HL-60 (cell line): ENCODE measurements around the gene BCL7C.
A peak's percentile ranks its signal among the peaks of the same experiment; 100 is the strongest.

Experiments used
- DNase-seq, 2 experiments: peaks; one replicate each; pipeline ENCODE4 v3.0.0-alpha.2; 2010 to 2020; ENCODE audit warnings: low read depth in 1 of 2, low spot score in 1 of 2
- H3K27ac ChIP-seq: fragments of 250-450 bp; sonication (Bioruptor Pico); replicated peaks from 2 replicates; pipeline ENCODE4 v1.5.1; 2020; ENCODE audit warnings: mild to moderate bottlenecking, moderate library complexity
- H3K27me3 ChIP-seq: fragments of 250-450 bp; sonication (Bioruptor Pico); 2 replicates; pipeline ENCODE4 v1.5.1; 2021; ENCODE audit warnings: mild to moderate bottlenecking, moderate library complexity; ENCODE audit not compliant: insufficient read depth, poor library complexity, severe bottlenecking
- H3K4me3 ChIP-seq: replicated peaks from 2 replicates; pipeline ENCODE4 v1.5.1; 2011; ENCODE audit warnings: mild to moderate bottlenecking, control low read depth, low read length; ENCODE audit not compliant: insufficient read depth
- GABPA ChIP-seq: IDR thresholded peaks from 2 replicates; pipeline ENCODE4 v1.6.1; 2012; ENCODE audit warnings: low read depth
- POLR2AphosphoS5 ChIP-seq: IDR thresholded peaks from 2 replicates; pipeline ENCODE4 v1.6.1; 2012; ENCODE audit warnings: low read depth
- REST ChIP-seq: IDR thresholded peaks from 2 replicates; pipeline ENCODE4 v1.6.1; 2012; ENCODE audit warnings: low read depth; ENCODE audit not compliant: insufficient replicate concordance
- SPI1 ChIP-seq: IDR thresholded peaks from 2 replicates; pipeline ENCODE4 v1.6.1; 2012; ENCODE audit warnings: low read depth, mild to moderate bottlenecking, borderline replicate concordance
- TF ChIP-seq, protein P1 (sequence below): IDR thresholded peaks from one replicate; pipeline ENCODE4 v1.5.1; 2011; ENCODE audit warnings: low read length, control low read depth, inconsistent platforms; ENCODE audit not compliant: insufficient read depth

The BCL7C gene

GRCh38 chr16:30903002-30903401, 9.1 kb upstream of the BCL7C start:
- Histone ChIP-seq H3K4me3 (no peak overlapping the region), H3K27me3 (no peaks in the 10 kb centered on the region), H3K27ac (peak overlapping the region; percentile 94)
- TF ChIP-seq SPI1: no peak
- 0 out of 2 replicates have a peak, but pooled peaks have one; percentile 31 for TF ChIP-seq GABPA
- TF ChIP-seq REST: no peak
- TF ChIP-seq POLR2AphosphoS5: no peak; the same call in 1 of the 2 replicates
- TF ChIP-seq, protein P1, sequence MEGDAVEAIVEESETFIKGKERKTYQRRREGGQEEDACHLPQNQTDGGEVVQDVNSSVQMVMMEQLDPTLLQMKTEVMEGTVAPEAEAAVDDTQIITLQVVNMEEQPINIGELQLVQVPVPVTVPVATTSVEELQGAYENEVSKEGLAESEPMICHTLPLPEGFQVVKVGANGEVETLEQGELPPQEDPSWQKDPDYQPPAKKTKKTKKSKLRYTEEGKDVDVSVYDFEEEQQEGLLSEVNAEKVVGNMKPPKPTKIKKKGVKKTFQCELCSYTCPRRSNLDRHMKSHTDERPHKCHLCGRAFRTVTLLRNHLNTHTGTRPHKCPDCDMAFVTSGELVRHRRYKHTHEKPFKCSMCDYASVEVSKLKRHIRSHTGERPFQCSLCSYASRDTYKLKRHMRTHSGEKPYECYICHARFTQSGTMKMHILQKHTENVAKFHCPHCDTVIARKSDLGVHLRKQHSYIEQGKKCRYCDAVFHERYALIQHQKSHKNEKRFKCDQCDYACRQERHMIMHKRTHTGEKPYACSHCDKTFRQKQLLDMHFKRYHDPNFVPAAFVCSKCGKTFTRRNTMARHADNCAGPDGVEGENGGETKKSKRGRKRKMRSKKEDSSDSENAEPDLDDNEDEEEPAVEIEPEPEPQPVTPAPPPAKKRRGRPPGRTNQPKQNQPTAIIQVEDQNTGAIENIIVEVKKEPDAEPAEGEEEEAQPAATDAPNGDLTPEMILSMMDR: no peak
- peak; percentile 16 to 47 for DNase-seq

- Histone ChIP-seq H3K27me3 (no peaks in the 10 kb centered on the region), H3K4me3 (peak overlapping the region; percentile 40), H3K27ac (peak overlapping the region; percentile 94)
- peak; percentile 74 to 77 for DNase-seq
- TF ChIP-seq GABPA: no peak
- peak; percentile 24 for TF ChIP-seq REST
- peak; percentile 54 for TF ChIP-seq POLR2AphosphoS5
- no peak; the same call in 1 of the 2 replicates for TF ChIP-seq SPI1
- TF ChIP-seq, protein P1: no peak
Measured at GRCh38 chr16:30902029-30902972, 8.4 kb upstream of the BCL7C start.

GRCh38 chr16:30901201-30902028, 7.5 kb upstream of the BCL7C start:
- peak in 1 of 2 experiments; percentile 25 for DNase-seq
- Histone ChIP-seq H3K27ac (peak overlapping the region; percentile 66), H3K27me3 (no peaks in the 10 kb centered on the region), H3K4me3 (peak overlapping the region; percentile 40)
- TF ChIP-seq SPI1: no peak
- TF ChIP-seq GABPA: no peak
- no peak for TF ChIP-seq POLR2AphosphoS5
- TF ChIP-seq, protein P1: no peak
- no peak for TF ChIP-seq REST
